Lower leg skin (tissue), 3 donors: ENCODE measurements around the gene RPP14.

Source experiments
- CTCF ChIP-seq, 3 donors: fragments of 450-650 bp; IDR thresholded peaks; one replicate each; pipeline ENCODE4 v1.5.1; 2016; ENCODE audit warnings: antibody characterized with exemption in 3 of 3, mild to moderate bottlenecking in 3 of 3, moderate library complexity in 2 of 3
- POLR2A ChIP-seq, 2 donors: fragments of 450-650 bp; IDR thresholded peaks; one replicate each; pipeline ENCODE4 v1.6.1; 2016 to 2017; ENCODE audit warnings: antibody characterized with exemption in 2 of 2, mild to moderate bottlenecking in 1 of 2, moderate library complexity in 1 of 2

DNA sequence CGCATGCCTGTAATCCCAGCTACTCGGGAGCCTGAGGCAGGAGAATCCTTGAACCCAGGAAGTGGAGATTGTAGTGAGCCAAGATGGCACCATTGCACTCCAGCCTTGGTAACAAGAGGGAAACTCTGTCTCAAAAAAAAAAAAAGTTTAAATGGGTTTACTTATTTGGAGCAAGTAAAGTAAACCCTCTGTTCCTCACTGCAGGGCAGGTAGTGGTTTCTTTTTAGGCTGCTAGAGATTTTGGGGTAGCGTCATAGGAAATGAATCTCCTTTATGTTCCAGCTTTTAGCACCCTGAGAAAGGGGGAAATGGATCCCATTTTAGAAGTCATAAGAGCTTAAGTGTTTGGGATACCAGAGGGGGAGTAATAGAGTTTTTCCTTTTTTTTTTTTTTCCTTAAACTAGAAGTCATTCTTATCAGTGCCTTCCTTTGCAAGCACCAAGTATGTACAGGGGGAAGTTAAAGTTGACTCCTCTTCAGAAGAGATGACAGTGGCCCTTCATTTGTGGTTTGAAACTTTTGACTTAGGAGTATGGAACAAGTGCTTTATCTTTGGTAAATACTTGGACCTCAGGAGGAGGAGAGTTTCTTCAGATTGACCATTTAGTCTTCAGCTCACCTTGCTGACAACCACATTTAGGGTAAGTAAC lies 34.7 kb downstream of the RPP14 start:
- TF ChIP-seq CTCF (IDR thresholded peaks at IDR 0.05) (no peak), POLR2A (IDR thresholded peaks at IDR 0.05) (no peak)
